ENCODE data around the gene ALLC.
"Not testable (repeated sequence)": the region's sequence is repeated elsewhere in the genome, so short reads cannot be mapped to it uniquely, and the experiment has no call there.

Gene ALLC

GRCh38 chr2:3634596-3635121, 23.3 kb upstream of the ALLC start:
- H3K9ac ChIP-seq = no peak overlapping the region
- no peak overlapping the region for H3K27ac ChIP-seq
- H3K27me3 ChIP-seq (ENCODE audit: control insufficient read depth, insufficient read depth, low read length) = no peaks in the 10 kb centered on the region
- H3K4me2 ChIP-seq (ENCODE audit: low read length) = no peak overlapping the region
- no peaks in the 10 kb centered on the region for H3K36me3 ChIP-seq (ENCODE audit: control insufficient read depth, insufficient read depth, low read length)
- H3K9me3 ChIP-seq (ENCODE audit: control insufficient read depth, low read length) = no peaks in the 10 kb centered on the region
- no peaks in the 10 kb centered on the region for H3K4me1 ChIP-seq
- H3K4me3 ChIP-seq (ENCODE audit: low read depth, low read length) = no peak overlapping the region
- H3K79me2 ChIP-seq = no peaks in the 10 kb centered on the region
- TF ChIP-seq CTCF (IDR thresholded peaks at IDR 0.05) = no peak
- H2AFZ ChIP-seq = no peak overlapping the region

- no peaks in the 10 kb centered on the region for H3K27me3 ChIP-seq (ENCODE audit: control insufficient read depth, insufficient read depth, low read length)
- no peak overlapping the region for H3K27ac ChIP-seq
- no peak overlapping the region for H3K4me3 ChIP-seq (ENCODE audit: low read depth, low read length)
- H2AFZ ChIP-seq = no peak overlapping the region
- no peaks in the 10 kb centered on the region for H3K79me2 ChIP-seq
- no peaks in the 10 kb centered on the region for H3K4me1 ChIP-seq
- no peaks in the 10 kb centered on the region for H3K9me3 ChIP-seq (ENCODE audit: control insufficient read depth, low read length)
- H3K9ac ChIP-seq = no peak overlapping the region
- TF ChIP-seq CTCF (IDR thresholded peaks at IDR 0.05) = no peak
- H3K4me2 ChIP-seq (ENCODE audit: low read length) = no peak overlapping the region
- H3K36me3 ChIP-seq (ENCODE audit: control insufficient read depth, insufficient read depth, low read length) = no peaks in the 10 kb centered on the region
Measured at GRCh38 chr2:3635171-3635974, 22.6 kb upstream of the ALLC start.

- not testable (repeated sequence) for H3K4me2 ChIP-seq (ENCODE audit: low read length); H3K27ac ChIP-seq; H3K9me3 ChIP-seq (ENCODE audit: control insufficient read depth, low read length); H3K9ac ChIP-seq; H3K4me1 ChIP-seq; H3K4me3 ChIP-seq (ENCODE audit: low read depth, low read length); H3K27me3 ChIP-seq (ENCODE audit: control insufficient read depth, insufficient read depth, low read length); H2AFZ ChIP-seq; H3K36me3 ChIP-seq (ENCODE audit: control insufficient read depth, insufficient read depth, low read length); H3K79me2 ChIP-seq
Measured at GRCh38 chr2:3635975-3636327, 22.0 kb upstream of the ALLC start.

- Histone ChIP-seq H3K9me3 (ENCODE audit: control insufficient read depth, low read length) (no peaks in the 10 kb centered on the region), H3K4me1 (no peaks in the 10 kb centered on the region), H3K36me3 (ENCODE audit: control insufficient read depth, insufficient read depth, low read length) (no peaks in the 10 kb centered on the region), H3K79me2 (no peaks in the 10 kb centered on the region), H3K4me3 (ENCODE audit: low read depth, low read length) (no peak overlapping the region), H3K27ac (no peak overlapping the region), H2AFZ (no peak overlapping the region), H3K4me2 (ENCODE audit: low read length) (no peak overlapping the region), H3K27me3 (ENCODE audit: control insufficient read depth, insufficient read depth, low read length) (no peaks in the 10 kb centered on the region), H3K9ac (no peak overlapping the region)
- TF ChIP-seq CTCF (IDR thresholded peaks at IDR 0.05) = no peak
Measured at GRCh38 chr2:3636586-3637310, 21.3 kb upstream of the ALLC start.

- Histone ChIP-seq H2AFZ (no peak overlapping the region), H3K27me3 (ENCODE audit: control insufficient read depth, insufficient read depth, low read length) (no peaks in the 10 kb centered on the region)
- TF ChIP-seq CTCF (IDR thresholded peaks at IDR 0.05) = no peak
Measured at GRCh38 chr2:3637311-3637675, 20.7 kb upstream of the ALLC start.

More at GRCh38 chr2:3637311-3637675, 20.7 kb upstream of the ALLC start:
- Histone ChIP-seq H3K9me3 (ENCODE audit: control insufficient read depth, low read length) (no peaks in the 10 kb centered on the region), H3K4me1 (no peaks in the 10 kb centered on the region), H3K9ac (no peak overlapping the region), H3K4me2 (ENCODE audit: low read length) (no peak overlapping the region), H3K79me2 (no peaks in the 10 kb centered on the region), H3K36me3 (ENCODE audit: control insufficient read depth, insufficient read depth, low read length) (no peaks in the 10 kb centered on the region), H3K4me3 (ENCODE audit: low read depth, low read length) (no peak overlapping the region), H3K27ac (no peak overlapping the region)

Measured in parathyroid adenoma (tissue), 2 donors.